ENCODE data around the gene PALM. TPM values are rescaled to one million over a fixed set of nuclear protein-coding genes. Genes with fewer than 3 reads are reported as not detected.

PALM gene
- total and polyA plus RNA-seq, 9 donors: 2.9 to 169 (median 118) TPM

- DNase-seq: peak; percentile 55 to 76 (median 58)
- H3K27me3 ChIP-seq: no peaks in the 10 kb centered on the region
- TF ChIP-seq POLR2A (IDR thresholded peaks at IDR 0.05): no peak
- TF ChIP-seq CTCF (IDR thresholded peaks at IDR 0.05): no peak
- no peak for TF ChIP-seq EP300 (IDR thresholded peaks at IDR 0.05)
- peak overlapping the region; percentile 7 to 66 for H3K27ac ChIP-seq
- no peak overlapping the region for H3K4me3 ChIP-seq
- no peaks in the 10 kb centered on the region for H3K9me3 ChIP-seq
- peaks cover 18% of the 10 kb centered on the region for H3K4me1 ChIP-seq (ENCODE audit: insufficient read depth)
- no peaks in the 10 kb centered on the region for H3K36me3 ChIP-seq
- 30 to 40% (median 33%) methylated on average over 16 to 17 of the region's 17 CpGs for whole genome bisulfite sequencing, 3 donors
- intact Hi-C loops (cut with DNase I): loop anchor here in 1 of 4 donors (5.0 kb wide), 1 partner anchor 45 kb away; the partner anchor contains the start of gene FSTL3
Observed at GRCh38 chr19:722553-723101, 13.9 kb downstream of the PALM start.

- TF ChIP-seq EP300 (IDR thresholded peaks at IDR 0.05): no peak
- TF ChIP-seq CTCF (IDR thresholded peaks at IDR 0.05): no peak
- no peak for TF ChIP-seq POLR2A (IDR thresholded peaks at IDR 0.05)
- H3K27ac ChIP-seq: peak overlapping the region; percentile 7 to 66
- peaks cover 18% of the 10 kb centered on the region for H3K4me1 ChIP-seq (ENCODE audit: insufficient read depth)
- WGBS, 3 donors: 38 to 59% (median 47%) methylated on average over 13 of the region's 13 CpGs
- no peaks in the 10 kb centered on the region for H3K36me3 ChIP-seq
- no peak overlapping the region for H3K4me3 ChIP-seq
- no peaks in the 10 kb centered on the region for H3K9me3 ChIP-seq
- intact Hi-C loops (cut with DNase I): loop anchor here in 1 of 4 donors (5.0 kb wide), 1 partner anchor 46 kb away; the partner anchor contains the start of gene FSTL3
- H3K27me3 ChIP-seq: no peaks in the 10 kb centered on the region
- peak in 3 of 5 donors; percentile 55 to 72 (median 57) for DNase-seq
Observed at GRCh38 chr19:723247-723646, 14.5 kb downstream of the PALM start.

- Histone ChIP-seq H3K9me3 (no peaks in the 10 kb centered on the region), H3K4me1 (ENCODE audit: insufficient read depth) (peaks cover 15% of the 10 kb centered on the region), H3K4me3 (no peak overlapping the region), H3K27ac (peak overlapping the region in 1 of 2 donors; percentile 7), H3K27me3 (no peaks in the 10 kb centered on the region), H3K36me3 (no peaks in the 10 kb centered on the region)
- DNase-seq: no peak
- intact Hi-C loops (cut with DNase I): loop anchor here in 1 of 4 donors (5.0 kb wide), 1 partner anchor 46 kb away; the partner anchor contains the start of gene FSTL3
- 85 to 92% (median 87%) methylated on average over 18 of the region's 18 CpGs for WGBS, 3 donors
- TF ChIP-seq POLR2A (IDR thresholded peaks at IDR 0.05): no peak
- no peak for TF ChIP-seq CTCF (IDR thresholded peaks at IDR 0.05)
- no peak for TF ChIP-seq EP300 (IDR thresholded peaks at IDR 0.05)
Observed at GRCh38 chr19:723714-724113, 15.0 kb downstream of the PALM start.

- 86 to 90% (median 87%) methylated on average over 13 of the region's 13 CpGs for WGBS, 3 donors
- H3K4me3 ChIP-seq: no peak overlapping the region
- H3K9me3 ChIP-seq: no peaks in the 10 kb centered on the region
- peaks cover 5% of the 10 kb centered on the region for H3K4me1 ChIP-seq (ENCODE audit: insufficient read depth)
- no peak overlapping the region for H3K27ac ChIP-seq
- intact Hi-C loops (cut with DNase I): no loop called here
- no peaks in the 10 kb centered on the region for H3K27me3 ChIP-seq
- DNase-seq: no peak
- no peaks in the 10 kb centered on the region for H3K36me3 ChIP-seq
- TF ChIP-seq CTCF (IDR thresholded peaks at IDR 0.05): no peak
- TF ChIP-seq EP300 (IDR thresholded peaks at IDR 0.05): no peak
- TF ChIP-seq POLR2A (IDR thresholded peaks at IDR 0.05): no peak
Observed at GRCh38 chr19:725461-726089, 16.8 kb downstream of the PALM start.
